PC-9 (cell line): ENCODE results near the gene GPC2.

Experiments
- EZH2 ChIP-seq: fragments of 200-600 bp; sonication (generic); IDR thresholded peaks from 2 replicates; pipeline ENCODE4 v1.8.0; 2017; ENCODE audit warnings: antibody characterized with exemption, low read depth
- TF ChIP-seq, protein P1 (sequence below): fragments of 200-600 bp; sonication (generic); conservative IDR thresholded peaks from 2 replicates; pipeline ENCODE4 v1.6.1; 2017; ENCODE audit warnings: mixed run types, antibody characterized with exemption, mild to moderate bottlenecking, moderate library complexity

DNA sequence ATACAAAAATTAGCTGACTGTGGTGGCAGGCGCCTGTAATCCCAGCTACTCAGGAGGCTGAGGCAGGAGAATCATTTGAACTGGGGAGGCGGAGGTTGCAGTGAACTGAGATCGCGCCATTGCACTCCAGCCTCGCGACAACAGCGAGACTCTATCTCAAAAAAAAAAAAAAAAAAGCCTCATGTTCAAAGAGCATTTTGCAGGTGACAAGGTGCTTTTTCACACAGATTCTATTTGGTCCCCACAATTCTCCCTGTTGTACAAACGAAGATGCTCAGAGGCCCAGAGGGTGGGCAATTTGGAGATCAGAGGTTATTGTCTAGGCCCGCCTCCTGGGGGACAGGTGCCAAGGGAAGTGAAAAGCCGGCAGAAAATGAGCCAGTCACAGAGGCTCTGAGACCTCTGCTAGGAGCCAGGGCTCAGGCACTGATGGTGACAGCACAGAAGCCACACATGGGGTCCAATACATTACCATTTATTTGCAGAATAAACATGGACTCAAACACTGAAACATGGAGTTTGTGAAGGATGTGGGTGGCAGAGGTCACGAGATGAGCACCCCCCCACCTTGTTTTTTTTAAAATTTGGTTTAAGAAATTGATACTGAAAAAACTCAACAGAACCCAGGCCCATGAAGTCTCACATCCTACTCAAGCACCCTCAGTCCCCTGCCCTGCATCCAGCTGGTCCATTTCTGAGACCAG, 7.9 kb downstream of the GPC2 start:
- TF ChIP-seq, protein P1, sequence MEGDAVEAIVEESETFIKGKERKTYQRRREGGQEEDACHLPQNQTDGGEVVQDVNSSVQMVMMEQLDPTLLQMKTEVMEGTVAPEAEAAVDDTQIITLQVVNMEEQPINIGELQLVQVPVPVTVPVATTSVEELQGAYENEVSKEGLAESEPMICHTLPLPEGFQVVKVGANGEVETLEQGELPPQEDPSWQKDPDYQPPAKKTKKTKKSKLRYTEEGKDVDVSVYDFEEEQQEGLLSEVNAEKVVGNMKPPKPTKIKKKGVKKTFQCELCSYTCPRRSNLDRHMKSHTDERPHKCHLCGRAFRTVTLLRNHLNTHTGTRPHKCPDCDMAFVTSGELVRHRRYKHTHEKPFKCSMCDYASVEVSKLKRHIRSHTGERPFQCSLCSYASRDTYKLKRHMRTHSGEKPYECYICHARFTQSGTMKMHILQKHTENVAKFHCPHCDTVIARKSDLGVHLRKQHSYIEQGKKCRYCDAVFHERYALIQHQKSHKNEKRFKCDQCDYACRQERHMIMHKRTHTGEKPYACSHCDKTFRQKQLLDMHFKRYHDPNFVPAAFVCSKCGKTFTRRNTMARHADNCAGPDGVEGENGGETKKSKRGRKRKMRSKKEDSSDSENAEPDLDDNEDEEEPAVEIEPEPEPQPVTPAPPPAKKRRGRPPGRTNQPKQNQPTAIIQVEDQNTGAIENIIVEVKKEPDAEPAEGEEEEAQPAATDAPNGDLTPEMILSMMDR: no peak
- TF ChIP-seq EZH2: no peak
